HG03135 (cell line): Measurements from ENCODE around the gene MFAP4.
"Not testable (repeated sequence)": the region's sequence is repeated elsewhere in the genome, so short reads cannot be mapped to it uniquely, and the experiment has no call there.

Experiments used
- ATAC-seq: cut with Tn5 transposase; IDR thresholded peaks from one replicate; pipeline ENCODE4 v1.9.1; 2021; ENCODE audit warnings: mild to moderate bottlenecking, moderate library complexity; ENCODE audit not compliant: unreplicated experiment

Gene MFAP4

GRCh38 chr17:19359151-19359550 is 27.8 kb downstream of the MFAP4 start:
- ATAC-seq: no peak

- ATAC-seq: no peak
Measured at GRCh38 chr17:19357761-19358160, 29.2 kb downstream of the MFAP4 start.

GRCh38 chr17:19357351-19357750 is 29.6 kb downstream of the MFAP4 start:
- no peak for ATAC-seq

- ATAC-seq: no peak
Measured at GRCh38 chr17:19354748-19355147, 32.2 kb downstream of the MFAP4 start.

- not testable (repeated sequence) for ATAC-seq
Measured at GRCh38 chr17:19353401-19353800, 33.6 kb downstream of the MFAP4 start.

GRCh38 chr17:19348806-19349205 is 38.2 kb downstream of the MFAP4 start:
- no peak for ATAC-seq

GRCh38 chr17:19348081-19348650 is 38.8 kb downstream of the MFAP4 start:
- ATAC-seq: no peak

- no peak for ATAC-seq
Measured at GRCh38 chr17:19347323-19348080, 39.5 kb downstream of the MFAP4 start.

GRCh38 chr17:19346351-19347255 is 40.4 kb downstream of the MFAP4 start:
- ATAC-seq: no peak

GRCh38 chr17:19345486-19346350 is 41.3 kb downstream of the MFAP4 start:
- ATAC-seq: no peak

- ATAC-seq: no peak
Measured at GRCh38 chr17:19345067-19345460, 41.9 kb downstream of the MFAP4 start.

GRCh38 chr17:19344311-19345066 is 42.5 kb downstream of the MFAP4 start:
- no peak for ATAC-seq

- no peak for ATAC-seq
Measured at GRCh38 chr17:19343671-19344151, 43.3 kb downstream of the MFAP4 start.

GRCh38 chr17:19343256-19343630 is 43.7 kb downstream of the MFAP4 start:
- no peak for ATAC-seq

GRCh38 chr17:19342611-19343255 is 44.3 kb downstream of the MFAP4 start:
- no peak for ATAC-seq

GRCh38 chr17:19341641-19342610 is 45.1 kb downstream of the MFAP4 start:
- ATAC-seq: no peak

GRCh38 chr17:19341211-19341631 is 45.8 kb downstream of the MFAP4 start:
- ATAC-seq: no peak

- ATAC-seq: no peak
Measured at GRCh38 chr17:19339341-19339815, 47.6 kb downstream of the MFAP4 start.
